Activated CD4-positive, alpha-beta memory T cell treated with anti-CD3 and anti-CD28 coated beads, Interleukin-2, amount 10 ng/mL, durations not matched to agents 7 days and 5 days (primary cell): ENCODE measurements around the gene RCVRN. TPM values are rescaled to one million over a fixed set of nuclear protein-coding genes. Genes with fewer than 3 reads are reported as not detected.

ENCODE experiments used
- total RNA-seq, 2 experiments: library from RNA; stranded (reverse); gene quantifications; one replicate each; pipeline ENCODE4 v1.2.3, GENCODE V29; 2021

Gene RCVRN
- total RNA-seq, 2 experiments from 2014 or later, result not detected

Other genes starting within 250 kb of the RCVRN start
- not detected for gene DHRS7C, start 113.7 kb downstream of the RCVRN start, total RNA-seq
- gene GSG1L2, start 83.2 kb downstream of the RCVRN start, total RNA-seq, result not detected
- gene GLP2R, start 79.3 kb downstream of the RCVRN start, total RNA-seq, result not detected